GM19023 (cell line): ENCODE measurements around the gene SCN9A.

ENCODE experiments used
- ATAC-seq: cut with Tn5 transposase; IDR thresholded peaks from one replicate; pipeline ENCODE4 v1.9.1; 2021; ENCODE audit warnings: mild to moderate bottlenecking, moderate library complexity; ENCODE audit not compliant: unreplicated experiment

SCN9A gene

DNA sequence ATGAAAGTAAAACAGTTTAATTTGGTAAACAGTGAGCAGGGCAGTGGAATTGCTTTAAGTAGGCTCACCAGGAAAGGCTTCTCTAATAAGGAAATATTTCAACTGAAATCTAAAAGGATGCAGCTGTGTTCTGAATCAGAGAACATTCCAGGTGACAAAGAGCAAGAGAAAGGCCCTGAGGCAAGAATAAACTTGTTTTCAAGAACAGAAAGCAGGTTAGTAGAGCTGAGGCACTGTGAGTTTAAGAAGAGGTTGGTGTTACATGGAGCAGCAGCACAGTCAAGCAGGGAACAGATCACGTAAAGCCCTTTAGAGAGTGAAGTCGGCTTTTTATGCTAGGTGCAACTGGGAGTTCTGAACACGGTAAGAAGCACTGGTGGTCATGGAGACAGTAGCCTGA is 191.0 kb downstream of the SCN9A start:
- no peak for ATAC-seq

GRCh38 chr2:166181813-166182154 is 194.0 kb downstream of the SCN9A start:
- ATAC-seq, result no peak

GRCh38 chr2:166180951-166181812 is 194.6 kb downstream of the SCN9A start:
- peak; percentile 88 for ATAC-seq

GRCh38 chr2:166179201-166179600 is 196.5 kb downstream of the SCN9A start:
- no peak for ATAC-seq

- no peak for ATAC-seq
Measured at GRCh38 chr2:166173263-166173662, 202.5 kb downstream of the SCN9A start.

- ATAC-seq, result no peak
Measured at GRCh38 chr2:166171216-166171615, 204.5 kb downstream of the SCN9A start.

GRCh38 chr2:166170356-166170755 is 205.4 kb downstream of the SCN9A start:
- ATAC-seq, result peak; percentile 74

DNA sequence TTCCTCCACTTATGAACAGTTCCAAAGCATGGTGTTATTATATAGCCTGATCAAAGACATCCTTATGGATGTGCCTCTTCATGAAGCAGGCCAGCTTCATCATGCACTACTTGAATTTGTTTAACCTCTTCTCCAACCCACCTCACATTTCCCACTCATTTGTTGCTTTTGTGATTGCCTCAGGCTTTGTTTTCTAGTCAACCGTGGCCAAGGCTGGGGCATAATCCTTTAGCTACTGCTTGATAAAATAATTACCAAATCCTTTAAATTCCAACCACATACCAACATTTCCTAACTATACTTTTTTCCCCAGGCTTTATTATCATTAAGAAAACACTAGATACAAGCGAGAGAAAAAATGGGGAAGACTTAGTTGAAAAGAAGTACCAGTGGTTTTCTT is 208.3 kb downstream of the SCN9A start:
- ATAC-seq, result no peak

DNA sequence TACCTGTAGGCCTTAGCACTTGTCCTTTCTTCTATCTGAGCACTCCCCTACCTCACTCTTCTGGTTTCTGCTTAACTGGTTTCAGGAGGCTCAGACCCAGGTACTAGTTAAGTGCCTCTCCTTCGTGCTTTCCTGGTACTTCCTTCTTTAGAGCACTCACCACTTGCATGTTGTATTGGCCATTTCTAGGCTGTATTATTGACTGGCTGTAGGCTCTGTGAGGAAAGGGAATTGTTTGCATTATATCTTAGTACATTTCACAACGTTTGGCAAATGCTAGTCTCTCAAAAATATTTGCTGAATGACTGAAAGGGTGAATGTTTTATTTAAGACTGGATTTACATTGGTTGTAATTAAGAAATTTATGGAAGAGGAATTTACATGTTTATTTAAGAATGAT is 212.0 kb downstream of the SCN9A start:
- no peak for ATAC-seq

DNA sequence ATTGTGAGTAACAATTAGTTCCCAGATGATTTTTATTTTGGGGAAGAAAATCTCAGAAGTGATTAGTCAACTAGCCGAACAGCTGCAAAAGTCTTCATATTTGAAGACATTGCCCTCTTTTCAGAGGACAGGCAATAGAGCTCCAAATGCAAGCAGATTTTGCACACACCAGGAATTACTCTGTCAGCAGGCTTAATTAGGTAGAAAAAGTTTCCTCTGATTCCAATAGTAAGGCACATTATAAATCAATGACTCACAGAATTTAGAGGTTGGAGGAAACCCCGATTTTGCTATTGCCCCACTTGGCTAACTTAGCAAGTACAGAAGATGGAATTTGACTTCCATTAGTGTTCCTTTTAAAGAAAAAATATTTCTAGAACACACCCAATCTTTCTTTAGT is 217.2 kb downstream of the SCN9A start:
- ATAC-seq, result no peak

- no peak for ATAC-seq
Measured at GRCh38 chr2:166157578-166157977, 218.2 kb downstream of the SCN9A start.

GRCh38 chr2:166156985-166157490 is 218.7 kb downstream of the SCN9A start:
- no peak for ATAC-seq

- no peak for ATAC-seq
Measured at GRCh38 chr2:166155589-166155988, 220.2 kb downstream of the SCN9A start.

DNA sequence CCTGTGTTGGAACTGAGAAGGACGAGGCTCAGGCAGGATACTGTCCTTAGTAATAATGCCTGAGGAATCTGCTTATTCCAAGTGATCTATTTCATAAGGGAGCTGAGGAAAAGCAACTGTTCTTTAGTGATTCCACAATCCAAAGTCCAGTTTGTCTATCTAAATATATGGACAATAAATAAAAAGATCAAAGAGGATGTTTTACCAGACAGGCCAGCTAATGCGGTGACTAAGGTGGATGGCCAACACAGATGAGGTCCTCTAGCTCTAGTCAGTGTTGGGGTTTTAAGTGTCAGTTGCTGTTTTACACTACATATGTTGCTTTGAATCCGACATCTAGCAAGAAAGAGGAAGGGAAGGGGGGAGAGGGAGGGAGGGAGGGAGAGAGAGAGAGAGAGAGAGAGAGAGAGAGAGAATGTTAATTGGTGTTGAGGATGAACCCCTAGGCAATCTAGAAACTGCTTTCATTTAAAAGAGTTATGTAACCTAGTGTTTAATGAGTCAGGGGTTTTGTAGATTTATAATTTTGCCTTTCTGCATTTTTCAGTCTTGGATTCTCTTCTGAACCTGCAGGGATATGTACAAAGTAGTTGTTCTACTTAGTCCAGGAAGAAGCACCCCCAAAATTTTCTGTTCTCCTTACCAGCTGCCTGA is 220.9 kb downstream of the SCN9A start:
- ATAC-seq, result no peak

DNA sequence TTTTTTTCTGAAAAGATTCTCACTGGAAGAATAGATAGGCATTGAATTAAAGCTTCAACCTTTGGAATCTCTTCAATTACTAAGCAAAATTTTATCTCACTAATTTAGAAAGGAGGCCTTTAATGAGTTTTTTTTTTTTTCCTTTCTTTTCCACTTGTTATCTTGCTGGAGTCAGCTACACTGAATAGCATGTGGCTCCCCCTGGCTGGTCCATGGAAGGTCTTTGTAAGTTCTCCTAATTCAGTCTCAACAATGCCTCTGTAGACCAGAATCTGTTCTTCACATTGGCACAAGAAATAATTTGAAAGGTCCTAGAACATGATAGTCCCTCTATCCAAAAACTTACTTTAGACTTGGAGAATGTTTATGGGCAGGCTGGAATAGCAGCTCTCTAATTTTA is 223.7 kb downstream of the SCN9A start:
- ATAC-seq, result no peak

DNA sequence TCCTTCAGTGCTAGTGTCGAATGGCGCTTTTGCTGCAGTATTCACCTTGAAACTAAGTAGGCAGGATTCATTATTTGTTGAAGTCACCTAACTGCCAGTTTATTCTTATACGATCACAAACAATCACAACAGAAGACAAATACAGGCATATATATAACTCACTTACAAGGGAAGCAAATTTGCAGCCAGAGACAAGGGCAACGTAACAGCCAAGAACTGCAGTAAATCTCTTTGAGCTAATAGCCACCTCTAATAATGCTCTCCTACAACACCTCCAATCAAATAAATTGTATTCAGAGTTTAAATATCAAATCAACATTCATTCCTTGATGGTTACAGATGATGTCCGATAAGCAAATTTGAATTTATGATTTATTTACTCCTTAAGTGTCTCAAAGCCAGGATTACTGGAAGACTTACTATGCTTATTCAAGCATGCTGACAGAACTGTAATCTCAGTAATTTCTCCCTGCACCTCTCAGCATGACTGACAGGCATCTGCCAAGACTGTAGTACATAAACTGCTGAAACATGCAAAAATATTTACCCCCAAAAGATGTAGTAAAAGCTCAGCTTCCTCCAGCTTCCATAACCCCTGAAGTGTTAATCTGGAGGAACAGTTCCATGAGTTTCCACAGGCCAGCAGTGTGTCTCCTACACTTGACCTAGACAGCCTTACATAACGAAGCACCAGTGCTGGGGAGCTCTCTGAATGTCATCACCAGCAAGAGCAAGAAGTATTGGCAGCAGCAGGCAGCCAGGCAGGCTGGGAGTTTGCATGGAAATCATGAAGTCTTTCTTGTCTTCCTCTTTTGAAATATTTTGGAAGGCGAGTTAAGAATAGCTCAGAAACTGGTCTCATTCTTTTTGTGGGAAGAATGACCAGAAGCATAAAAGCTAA is 227.0 kb downstream of the SCN9A start:
- ATAC-seq, result no peak

GRCh38 chr2:166147883-166148282 is 227.9 kb downstream of the SCN9A start:
- no peak for ATAC-seq
